ENCODE results near the gene ATP5IF1.

The ATP5IF1 gene

GRCh38 chr1:28235755-28236655 lies at the start of gene ATP5IF1:
Gene ATP5IF1 (plus strand): TSS chr1:28236124. CDS start chr1:28236184, 60 bp downstream.
- in situ Hi-C loops (cut with HindIII; ENCODE audit: low sequenced_read_pairs), result no loop called here

- in situ Hi-C loops (cut with HindIII; ENCODE audit: low sequenced_read_pairs), result no loop called here
Measured at GRCh38 chr1:28190337-28190979, 45.5 kb upstream of the ATP5IF1 start.

GRCh38 chr1:28190996-28191645 lies 44.8 kb upstream of the ATP5IF1 start:
- in situ Hi-C loops (cut with HindIII; ENCODE audit: low sequenced_read_pairs), result no loop called here

GRCh38 chr1:28193701-28194161 lies 42.2 kb upstream of the ATP5IF1 start:
- in situ Hi-C loops (cut with HindIII; ENCODE audit: low sequenced_read_pairs), result no loop called here

GRCh38 chr1:28194326-28195035 lies 41.4 kb upstream of the ATP5IF1 start:
- in situ Hi-C loops (cut with HindIII; ENCODE audit: low sequenced_read_pairs), result no loop called here

GRCh38 chr1:28195780-28196179 lies 40.1 kb upstream of the ATP5IF1 start:
- in situ Hi-C loops (cut with HindIII; ENCODE audit: low sequenced_read_pairs), result no loop called here

- in situ Hi-C loops (cut with HindIII; ENCODE audit: low sequenced_read_pairs), result no loop called here
Measured at GRCh38 chr1:28196330-28196729, 39.6 kb upstream of the ATP5IF1 start.

- in situ Hi-C loops (cut with HindIII; ENCODE audit: low sequenced_read_pairs), result no loop called here
Measured at GRCh38 chr1:28197682-28198415, 38.1 kb upstream of the ATP5IF1 start.

GRCh38 chr1:28199328-28200233 lies 36.3 kb upstream of the ATP5IF1 start:
- in situ Hi-C loops (cut with HindIII; ENCODE audit: low sequenced_read_pairs), result no loop called here

- in situ Hi-C loops (cut with HindIII; ENCODE audit: low sequenced_read_pairs), result no loop called here
Measured at GRCh38 chr1:28200234-28200873, 35.6 kb upstream of the ATP5IF1 start.

GRCh38 chr1:28205243-28205642 lies 30.7 kb upstream of the ATP5IF1 start:
- in situ Hi-C loops (cut with HindIII; ENCODE audit: low sequenced_read_pairs), result no loop called here

GRCh38 chr1:28208818-28209441 lies 27.0 kb upstream of the ATP5IF1 start:
- in situ Hi-C loops (cut with HindIII; ENCODE audit: low sequenced_read_pairs), result no loop called here

- in situ Hi-C loops (cut with HindIII; ENCODE audit: low sequenced_read_pairs), result no loop called here
Measured at GRCh38 chr1:28209700-28210099, 26.2 kb upstream of the ATP5IF1 start.

- in situ Hi-C loops (cut with HindIII; ENCODE audit: low sequenced_read_pairs), result no loop called here
Measured at GRCh38 chr1:28213315-28213714, 22.6 kb upstream of the ATP5IF1 start.

GRCh38 chr1:28229089-28229488 lies 6.8 kb upstream of the ATP5IF1 start:
- in situ Hi-C loops (cut with HindIII; ENCODE audit: low sequenced_read_pairs), result no loop called here

GRCh38 chr1:28229996-28230395 lies 5.9 kb upstream of the ATP5IF1 start:
- in situ Hi-C loops (cut with HindIII; ENCODE audit: low sequenced_read_pairs), result no loop called here

GRCh38 chr1:28232558-28233263 lies 3.2 kb upstream of the ATP5IF1 start, which contains the start of gene DNAJC8:
Gene DNAJC8 (minus strand): TSS chr1:28233029. CDS start chr1:28232998, 31 bp downstream.
- in situ Hi-C loops (cut with HindIII; ENCODE audit: low sequenced_read_pairs), result no loop called here

- in situ Hi-C loops (cut with HindIII; ENCODE audit: low sequenced_read_pairs), result no loop called here
Measured at GRCh38 chr1:28233264-28233606, 2.7 kb upstream of the ATP5IF1 start.
